GM10266 (cell line): ENCODE measurements around the gene CD44.

Experiments used
- DNase-seq: peaks from one replicate; pipeline ENCODE4 v3.0.0; 2012; ENCODE audit errors: extremely low spot score
- TF ChIP-seq, protein P1 (sequence below): IDR thresholded peaks from 2 replicates; pipeline ENCODE4 v1.5.1; 2012; ENCODE audit warnings: mild to moderate bottlenecking, low read depth; ENCODE audit not compliant: control insufficient read depth, insufficient read depth; ENCODE audit errors: missing control alignments

The CD44 gene

DNA sequence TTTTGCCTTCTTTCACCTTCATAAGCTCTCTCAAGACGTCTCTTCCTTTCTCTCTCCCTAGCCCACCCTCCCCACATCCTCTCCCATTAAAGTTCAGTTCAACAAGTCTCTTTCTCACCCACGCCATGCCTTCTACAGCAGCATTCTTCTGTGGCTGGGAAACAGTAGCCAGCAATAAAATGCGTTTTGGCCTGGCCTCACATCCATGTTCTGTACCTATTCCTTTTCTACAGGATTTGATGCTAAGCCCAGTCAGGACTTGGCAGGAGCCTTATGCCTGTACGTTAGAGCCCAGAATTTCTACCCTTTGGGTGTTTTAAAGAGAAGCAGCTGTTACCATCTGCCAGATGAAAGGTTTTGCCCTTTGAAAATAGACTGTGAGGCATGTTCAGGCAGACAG is 7.1 kb upstream of the CD44 start:
- no peak for DNase-seq

DNA sequence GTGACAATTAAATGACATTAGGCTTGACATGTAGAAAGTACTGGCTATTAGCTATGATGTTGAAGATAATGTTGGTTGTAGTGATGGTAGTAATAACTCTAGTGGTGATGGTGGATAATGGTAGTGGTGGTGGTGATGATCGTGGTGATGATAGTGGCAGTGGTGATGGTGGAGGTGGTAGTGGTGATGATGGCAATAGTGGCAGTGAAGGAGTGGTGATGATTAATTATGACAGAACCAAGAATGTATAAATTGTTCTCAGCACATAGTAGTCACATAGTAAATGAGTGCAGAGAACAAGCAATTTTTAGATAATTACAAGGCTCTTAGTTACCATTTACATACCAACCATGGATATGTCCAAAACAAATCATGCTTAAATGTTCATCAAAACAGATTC is 5.3 kb upstream of the CD44 start:
- no peak for DNase-seq
- TF ChIP-seq, protein P1, sequence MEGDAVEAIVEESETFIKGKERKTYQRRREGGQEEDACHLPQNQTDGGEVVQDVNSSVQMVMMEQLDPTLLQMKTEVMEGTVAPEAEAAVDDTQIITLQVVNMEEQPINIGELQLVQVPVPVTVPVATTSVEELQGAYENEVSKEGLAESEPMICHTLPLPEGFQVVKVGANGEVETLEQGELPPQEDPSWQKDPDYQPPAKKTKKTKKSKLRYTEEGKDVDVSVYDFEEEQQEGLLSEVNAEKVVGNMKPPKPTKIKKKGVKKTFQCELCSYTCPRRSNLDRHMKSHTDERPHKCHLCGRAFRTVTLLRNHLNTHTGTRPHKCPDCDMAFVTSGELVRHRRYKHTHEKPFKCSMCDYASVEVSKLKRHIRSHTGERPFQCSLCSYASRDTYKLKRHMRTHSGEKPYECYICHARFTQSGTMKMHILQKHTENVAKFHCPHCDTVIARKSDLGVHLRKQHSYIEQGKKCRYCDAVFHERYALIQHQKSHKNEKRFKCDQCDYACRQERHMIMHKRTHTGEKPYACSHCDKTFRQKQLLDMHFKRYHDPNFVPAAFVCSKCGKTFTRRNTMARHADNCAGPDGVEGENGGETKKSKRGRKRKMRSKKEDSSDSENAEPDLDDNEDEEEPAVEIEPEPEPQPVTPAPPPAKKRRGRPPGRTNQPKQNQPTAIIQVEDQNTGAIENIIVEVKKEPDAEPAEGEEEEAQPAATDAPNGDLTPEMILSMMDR: no peak

More for the DNA sequence above, 7.1 kb upstream of the CD44 start:
- TF ChIP-seq, protein P1: no peak

DNA sequence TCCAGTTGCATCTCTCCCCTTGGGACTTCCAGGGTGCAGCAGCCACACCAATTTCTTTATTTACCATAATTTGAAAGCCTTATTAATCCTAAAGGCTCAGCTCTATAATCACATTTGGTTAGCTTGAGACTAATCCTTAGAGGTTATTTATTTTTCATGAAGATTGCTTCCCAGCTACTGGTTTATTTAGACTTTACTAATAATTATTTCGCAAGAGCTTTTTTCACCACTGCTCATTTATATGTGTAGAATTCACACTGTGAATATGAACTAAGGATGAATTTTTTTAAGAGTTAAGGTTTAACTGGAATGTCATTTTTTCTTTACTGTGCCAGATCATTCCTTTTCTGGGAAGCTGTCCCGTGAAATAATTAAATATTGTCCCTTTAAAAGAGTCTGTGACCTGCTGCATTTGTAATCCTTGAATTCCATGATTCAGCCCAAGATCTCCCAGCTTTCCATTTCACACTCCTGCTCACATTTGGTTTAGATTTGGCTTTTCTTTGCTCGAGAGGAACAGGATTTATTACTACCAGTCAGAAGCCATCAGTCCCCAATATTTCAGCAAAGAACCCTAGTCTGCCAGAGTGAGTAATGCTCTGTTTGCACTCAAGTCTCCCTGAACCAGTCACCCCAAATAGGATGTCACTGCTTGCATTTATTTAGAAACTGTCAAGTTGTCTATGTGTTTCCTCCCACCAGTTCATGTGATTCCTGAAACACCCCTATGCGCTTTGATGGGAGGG is 4.4 kb upstream of the CD44 start:
- no peak for DNase-seq
- TF ChIP-seq, protein P1: no peak

DNA sequence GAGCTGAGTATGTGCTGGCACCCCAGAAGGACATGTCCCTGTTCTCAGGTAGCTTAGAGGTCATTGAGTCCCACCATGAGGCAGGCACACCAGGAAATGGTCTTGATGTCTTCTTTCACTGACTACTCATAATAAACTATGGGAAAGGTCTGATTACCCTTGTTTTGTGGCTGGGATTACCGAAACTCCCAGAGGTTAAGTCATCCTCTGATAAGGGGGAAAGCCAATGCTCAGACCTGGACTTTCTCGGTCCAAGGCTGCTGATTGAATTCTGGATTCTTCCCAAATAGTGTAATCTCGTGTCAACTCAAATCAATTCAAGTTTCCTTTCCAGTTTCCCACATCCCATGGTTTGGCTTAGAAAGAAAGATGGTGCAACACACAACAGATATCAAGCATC is 3.7 kb upstream of the CD44 start:
- TF ChIP-seq, protein P1: no peak
- no peak for DNase-seq

DNA sequence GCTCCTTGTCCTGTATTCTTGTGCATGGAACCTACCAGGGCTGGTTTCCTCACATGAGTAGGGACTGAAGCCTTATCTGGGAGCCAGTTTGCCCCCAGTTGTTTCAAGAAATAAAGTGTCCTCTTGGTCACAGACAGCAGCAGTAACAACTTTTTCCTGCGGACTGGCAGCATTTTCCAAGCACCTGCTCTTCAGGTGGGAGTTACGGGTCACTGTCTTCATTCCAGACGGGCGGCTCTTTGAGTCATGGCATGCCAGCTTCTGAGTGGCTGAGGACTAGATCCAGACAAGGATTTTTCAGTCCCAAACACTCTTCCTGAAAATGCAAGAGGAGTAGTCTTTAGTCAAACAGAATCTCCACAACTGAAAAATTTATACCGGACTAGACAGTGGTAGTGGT is 2.7 kb upstream of the CD44 start:
- TF ChIP-seq, protein P1: no peak
- DNase-seq: no peak

DNA sequence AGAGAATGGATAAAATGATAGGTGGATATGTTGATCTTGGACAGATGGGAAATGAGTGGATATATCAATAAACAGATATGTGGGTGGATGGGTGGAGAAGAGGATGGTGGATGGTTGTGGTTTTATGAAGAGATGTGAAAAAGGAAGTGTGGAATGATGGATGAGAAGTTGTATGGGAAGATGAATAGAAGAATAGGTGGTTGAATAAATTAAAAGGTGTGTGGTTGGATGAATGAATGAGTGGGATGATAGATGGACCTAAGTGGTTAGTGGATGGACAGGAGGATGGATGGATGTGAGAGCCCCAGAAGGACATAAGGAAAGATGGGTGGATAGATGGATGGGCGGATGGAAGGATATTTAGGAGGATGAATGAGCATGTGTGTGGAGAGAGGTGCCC is 913 bp upstream of the CD44 start:
- no peak for DNase-seq

DNA sequence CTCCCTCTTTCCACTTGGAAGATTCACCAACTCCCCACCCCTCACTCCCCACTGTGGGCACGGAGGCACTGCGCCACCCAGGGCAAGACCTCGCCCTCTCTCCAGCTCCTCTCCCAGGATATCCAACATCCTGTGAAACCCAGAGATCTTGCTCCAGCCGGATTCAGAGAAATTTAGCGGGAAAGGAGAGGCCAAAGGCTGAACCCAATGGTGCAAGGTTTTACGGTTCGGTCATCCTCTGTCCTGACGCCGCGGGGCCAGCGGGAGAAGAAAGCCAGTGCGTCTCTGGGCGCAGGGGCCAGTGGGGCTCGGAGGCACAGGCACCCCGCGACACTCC is 397 bp upstream of the CD44 start:
- DNase-seq: no peak
- TF ChIP-seq, protein P1: no peak

More for the DNA sequence above, 913 bp upstream of the CD44 start:
- TF ChIP-seq, protein P1: no peak
